HG02884 (cell line): Measurements from ENCODE around the gene SLX4IP.
A peak's percentile ranks its signal among the peaks of the same experiment; 100 is the strongest.

Experiments
- ATAC-seq: cut with Tn5 transposase; IDR thresholded peaks from one replicate; pipeline ENCODE4 v1.9.1; 2021; ENCODE audit warnings: mild to moderate bottlenecking, moderate library complexity; ENCODE audit not compliant: unreplicated experiment

SLX4IP gene

GRCh38 chr20:10658876-10659632 is 223.9 kb downstream of the SLX4IP start:
- ATAC-seq, result no peak

- no peak for ATAC-seq
Measured at GRCh38 chr20:10659651-10660601, 224.8 kb downstream of the SLX4IP start.

GRCh38 chr20:10660661-10661060 is 225.6 kb downstream of the SLX4IP start:
- no peak for ATAC-seq

- ATAC-seq, result no peak
Measured at GRCh38 chr20:10661261-10661660, 226.2 kb downstream of the SLX4IP start.

GRCh38 chr20:10662151-10662550 is 227.0 kb downstream of the SLX4IP start:
- no peak for ATAC-seq

- no peak for ATAC-seq
Measured at GRCh38 chr20:10662661-10663458, 227.8 kb downstream of the SLX4IP start.

- ATAC-seq, result no peak
Measured at GRCh38 chr20:10663756-10664155, 228.7 kb downstream of the SLX4IP start.

- ATAC-seq, result no peak
Measured at GRCh38 chr20:10665027-10665561, 230.0 kb downstream of the SLX4IP start.

- ATAC-seq, result no peak
Measured at GRCh38 chr20:10665791-10666190, 230.7 kb downstream of the SLX4IP start.

GRCh38 chr20:10666221-10667076 is 231.3 kb downstream of the SLX4IP start:
- no peak for ATAC-seq

- no peak for ATAC-seq
Measured at GRCh38 chr20:10667077-10667401, 231.9 kb downstream of the SLX4IP start.

GRCh38 chr20:10667560-10668167 is 232.6 kb downstream of the SLX4IP start:
- no peak for ATAC-seq

- no peak for ATAC-seq
Measured at GRCh38 chr20:10668677-10669368, 233.7 kb downstream of the SLX4IP start.

GRCh38 chr20:10669843-10670446 is 234.8 kb downstream of the SLX4IP start:
- no peak for ATAC-seq

- peak; percentile 38 for ATAC-seq
Measured at GRCh38 chr20:10670501-10671220, 235.6 kb downstream of the SLX4IP start.

- peak; percentile 17 for ATAC-seq
Measured at GRCh38 chr20:10671221-10671918, 236.3 kb downstream of the SLX4IP start.

GRCh38 chr20:10671919-10672623 is 237.0 kb downstream of the SLX4IP start:
- no peak for ATAC-seq
